Liver (tissue), 9 donors: ENCODE data around the gene PLXNB1. TPM values are rescaled to one million over a fixed set of nuclear protein-coding genes. Genes with fewer than 3 reads are reported as not detected.

Experiments used
- DNase-seq: peaks from one replicate; pipeline ENCODE4 v3.0.0-alpha.2; 2017; ENCODE audit warnings: low spot score
- H3K27ac ChIP-seq, 2 donors: one replicate each; pipeline ENCODE4 v1.7.0; 2013; ENCODE audit warnings: inconsistent platforms in 2 of 2, low read length in 2 of 2, control low read depth in 1 of 2, low read depth in 1 of 2, mild to moderate bottlenecking in 1 of 2
- H3K27me3 ChIP-seq, 4 donors: one replicate each; pipeline versions ENCODE4 v1.6.1 to v1.7.0; 2013; ENCODE audit warnings: low read length in 3 of 4, inconsistent platforms in 1 of 4, mild to moderate bottlenecking in 1 of 4, moderate library complexity in 1 of 4; ENCODE audit not compliant: control insufficient read depth in 4 of 4, insufficient read depth in 4 of 4
- H3K36me3 ChIP-seq, 4 donors: one replicate each; pipeline versions ENCODE4 v1.6.1 to v1.7.0; 2013; ENCODE audit warnings: low read length in 3 of 4, mild to moderate bottlenecking in 3 of 4, low read depth in 1 of 4, moderate library complexity in 1 of 4; ENCODE audit not compliant: control insufficient read depth in 4 of 4, insufficient read depth in 3 of 4
- H3K4me1 ChIP-seq, 4 donors: one replicate each; pipeline versions ENCODE4 v1.6.1 to v1.7.0; 2013; ENCODE audit warnings: low read length in 3 of 4, mild to moderate bottlenecking in 3 of 4, moderate library complexity in 1 of 4; ENCODE audit not compliant: control insufficient read depth in 4 of 4, insufficient read depth in 4 of 4
- H3K4me3 ChIP-seq, 3 donors: one replicate each; pipeline versions ENCODE4 v1.6.1 to v1.7.0; 2013; ENCODE audit warnings: low read length in 3 of 3, control low read depth in 1 of 3, low read depth in 1 of 3, mild to moderate bottlenecking in 1 of 3
- H3K9ac ChIP-seq, 2 donors: one replicate each; pipeline ENCODE4 v1.7.0; 2013; ENCODE audit warnings: low read length in 2 of 2, mild to moderate bottlenecking in 2 of 2, moderate library complexity in 2 of 2, control low read depth in 1 of 2, low read depth in 1 of 2
- H3K9me3 ChIP-seq, 4 donors: one replicate each; pipeline versions ENCODE4 v1.6.1 to v1.7.0; 2013; ENCODE audit warnings: low read length in 3 of 4; ENCODE audit not compliant: control insufficient read depth in 4 of 4
- ATF3 ChIP-seq: IDR thresholded peaks from 2 replicates; pipeline ENCODE4 v1.6.1; 2016; ENCODE audit warnings: antibody characterized with exemption
- EGR1 ChIP-seq, 2 donors: IDR thresholded peaks; 2 replicates each; pipeline ENCODE4 v1.6.1; 2016 to 2018; ENCODE audit warnings: antibody characterized with exemption in 2 of 2, low read depth in 2 of 2
- FOXA1 ChIP-seq: IDR thresholded peaks from 2 replicates; pipeline ENCODE4 v1.6.1; 2016; ENCODE audit warnings: antibody characterized with exemption
- FOXA2 ChIP-seq: IDR thresholded peaks from 2 replicates; pipeline ENCODE4 v1.6.1; 2016; ENCODE audit warnings: antibody characterized with exemption
- GABPA ChIP-seq, 2 donors: IDR thresholded peaks in 1 of 2; conservative IDR thresholded peaks in 1 of 2; 2 replicates each; pipeline ENCODE4 v1.6.1; 2016; ENCODE audit warnings: antibody characterized with exemption in 2 of 2, mild to moderate bottlenecking in 1 of 2, moderate library complexity in 1 of 2
- NR2F2 ChIP-seq: IDR thresholded peaks from 2 replicates; pipeline ENCODE4 v1.6.1; 2016; ENCODE audit warnings: antibody characterized with exemption
- RAD21 ChIP-seq, 2 donors: IDR thresholded peaks; 2 replicates each; pipeline ENCODE4 v1.6.1; 2016; ENCODE audit warnings: antibody characterized with exemption in 2 of 2, mild to moderate bottlenecking in 2 of 2
- REST ChIP-seq: IDR thresholded peaks from 2 replicates; pipeline ENCODE4 v1.6.1; 2016; ENCODE audit warnings: antibody characterized with exemption, mild to moderate bottlenecking
- RXRA ChIP-seq, 2 donors: IDR thresholded peaks; 2 replicates each; pipeline ENCODE4 v1.6.1; 2017 to 2018; ENCODE audit warnings: antibody characterized with exemption in 2 of 2, mild to moderate bottlenecking in 1 of 2
- SP1 ChIP-seq: IDR thresholded peaks from 2 replicates; pipeline ENCODE4 v1.6.1; 2018; ENCODE audit warnings: antibody characterized with exemption, mild to moderate bottlenecking
- TAF1 ChIP-seq: conservative IDR thresholded peaks from 2 replicates; pipeline ENCODE4 v1.6.1; 2016; ENCODE audit warnings: antibody characterized with exemption, mild to moderate bottlenecking
- YY1 ChIP-seq: IDR thresholded peaks from 2 replicates; pipeline ENCODE4 v1.6.1; 2016; ENCODE audit warnings: antibody characterized with exemption, mild to moderate bottlenecking
- ZBTB33 ChIP-seq: IDR thresholded peaks from 2 replicates; pipeline ENCODE4 v1.6.1; 2016; ENCODE audit warnings: antibody characterized with exemption
- WGBS: extraction: QIAGEN DNeasy Blood & Tissue Kit; methylation state at CpG from one replicate; pipeline ENCODE4 v1.1.7; 2013; 5-methylcytosine and 5-hydroxymethylcytosine counted together
- polyA plus RNA-seq, 2 donors: library from polyadenylated mRNA; stranded (reverse) in 1 of 2; unstranded in 1 of 2; fragments of 200-250 nt in 1 of 2; fragments of >200 nt in 1 of 2; fragmentation: Nextera tagmentation in 1 of 2; extraction: Ambion mirVana in 1 of 2; gene quantifications; one replicate each; pipeline versions ENCODE4 v1.2.1 to v1.2.3, GENCODE V29; 2013 to 2015
- total RNA-seq, 2 donors: library from RNA; depleted of rRNA; stranded (reverse); fragments of >200 nt; gene quantifications; one replicate each; pipeline ENCODE4 v1.2.3, GENCODE V29; 2014
- TF ChIP-seq, protein P1 (sequence below): fragments of 150-350 bp; IDR thresholded peaks from 2 replicates; pipeline ENCODE4 v1.5.1; 2017; ENCODE audit warnings: improper control_type of control experiment, low read depth, low read length; ENCODE audit not compliant: missing input control
- TF ChIP-seq, protein P2 (sequence below): IDR thresholded peaks from 2 replicates; pipeline ENCODE4 v1.6.1; 2016; ENCODE audit warnings: antibody characterized with exemption
- donor health status: healthy.
- donor health status: healthy.
- donor health status: healthy.
- donor health status: healthy.
- donor health status: healthy.

PLXNB1 gene
- total and polyA plus RNA-seq, 4 donors: 38.1 to 204 (median 72.9) TPM

DNA sequence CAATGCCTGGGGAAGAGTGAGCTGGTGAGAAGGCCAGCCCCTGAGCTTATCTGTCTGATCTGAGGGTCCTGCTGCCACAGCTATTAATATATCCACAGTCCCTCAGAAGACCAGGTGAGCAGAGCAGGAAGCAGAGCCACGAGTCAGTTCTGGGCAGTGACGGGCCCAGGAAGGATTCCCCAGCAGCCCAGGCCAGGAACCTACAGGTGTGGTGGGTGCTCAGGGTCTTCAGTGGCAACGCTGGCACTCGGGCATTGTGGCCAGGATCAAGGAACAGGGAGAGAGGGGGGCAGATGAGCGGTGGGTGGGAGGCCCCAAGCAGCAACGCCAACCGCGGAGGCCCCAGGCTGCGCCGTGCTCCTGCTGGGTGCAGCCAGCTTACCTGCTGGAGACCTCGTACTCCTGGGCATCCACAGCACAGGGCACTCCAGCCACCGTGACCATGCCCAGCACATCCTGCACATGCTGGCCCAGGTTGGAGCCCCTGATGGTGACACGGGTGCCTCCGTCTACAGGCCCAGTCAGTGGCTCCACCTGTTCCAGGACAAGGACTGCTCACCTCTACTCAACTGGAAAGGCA, 12.3 kb downstream of the PLXNB1 start:
- Histone ChIP-seq H3K4me1 (peaks cover 0 to 16% (median 8%) of the 10 kb centered on the region in 4 donors), H3K27me3 (no peaks in the 10 kb centered on the region), H3K9ac (no peak overlapping the region), H3K9me3 (no peaks in the 10 kb centered on the region), H3K27ac (no peak overlapping the region), H3K4me3 (no peak overlapping the region), H3K36me3 (peaks cover 15 to 76% (median 39%) of the 10 kb centered on the region in 4 donors)
- WGBS: 94% methylated on average over 14 of the region's 14 CpGs
- no peak for DNase-seq
- TF ChIP-seq FOXA2: no peak
- no peak for TF ChIP-seq ATF3
- no peak for TF ChIP-seq REST
- TF ChIP-seq EGR1 (IDR thresholded peaks at IDR 0.05; ENCODE audit: low read depth in 2 of 2): no peak
- TF ChIP-seq, protein P1, sequence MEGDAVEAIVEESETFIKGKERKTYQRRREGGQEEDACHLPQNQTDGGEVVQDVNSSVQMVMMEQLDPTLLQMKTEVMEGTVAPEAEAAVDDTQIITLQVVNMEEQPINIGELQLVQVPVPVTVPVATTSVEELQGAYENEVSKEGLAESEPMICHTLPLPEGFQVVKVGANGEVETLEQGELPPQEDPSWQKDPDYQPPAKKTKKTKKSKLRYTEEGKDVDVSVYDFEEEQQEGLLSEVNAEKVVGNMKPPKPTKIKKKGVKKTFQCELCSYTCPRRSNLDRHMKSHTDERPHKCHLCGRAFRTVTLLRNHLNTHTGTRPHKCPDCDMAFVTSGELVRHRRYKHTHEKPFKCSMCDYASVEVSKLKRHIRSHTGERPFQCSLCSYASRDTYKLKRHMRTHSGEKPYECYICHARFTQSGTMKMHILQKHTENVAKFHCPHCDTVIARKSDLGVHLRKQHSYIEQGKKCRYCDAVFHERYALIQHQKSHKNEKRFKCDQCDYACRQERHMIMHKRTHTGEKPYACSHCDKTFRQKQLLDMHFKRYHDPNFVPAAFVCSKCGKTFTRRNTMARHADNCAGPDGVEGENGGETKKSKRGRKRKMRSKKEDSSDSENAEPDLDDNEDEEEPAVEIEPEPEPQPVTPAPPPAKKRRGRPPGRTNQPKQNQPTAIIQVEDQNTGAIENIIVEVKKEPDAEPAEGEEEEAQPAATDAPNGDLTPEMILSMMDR: no peak
- TF ChIP-seq YY1: no peak
- TF ChIP-seq NR2F2: no peak
- TF ChIP-seq RAD21 (IDR thresholded peaks at IDR 0.05): no peak
- no peak for TF ChIP-seq SP1
- TF ChIP-seq, protein P2, sequence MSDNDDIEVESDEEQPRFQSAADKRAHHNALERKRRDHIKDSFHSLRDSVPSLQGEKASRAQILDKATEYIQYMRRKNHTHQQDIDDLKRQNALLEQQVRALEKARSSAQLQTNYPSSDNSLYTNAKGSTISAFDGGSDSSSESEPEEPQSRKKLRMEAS: no peak
- TF ChIP-seq TAF1: no peak
- no peak for TF ChIP-seq GABPA (IDR thresholded peaks at IDR 0.05 in 1 of 2, conservative IDR thresholded peaks at IDR 0.05 in 1 of 2)

GRCh38 chr3:48416546-48416945, 13.3 kb downstream of the PLXNB1 start:
- no peak overlapping the region for H3K9ac ChIP-seq
- no peaks in the 10 kb centered on the region for H3K27me3 ChIP-seq
- H3K9me3 ChIP-seq: no peaks in the 10 kb centered on the region
- TF ChIP-seq FOXA2: no peak
- no peak for TF ChIP-seq RXRA (IDR thresholded peaks at IDR 0.05)
- no peak for TF ChIP-seq FOXA1
- no peak for TF ChIP-seq SP1
- no peak for TF ChIP-seq ZBTB33
- TF ChIP-seq TAF1: no peak
- TF ChIP-seq YY1: no peak
- no peak for TF ChIP-seq REST
- no peak for TF ChIP-seq GABPA (IDR thresholded peaks at IDR 0.05 in 1 of 2, conservative IDR thresholded peaks at IDR 0.05 in 1 of 2)
- no peak overlapping the region for H3K27ac ChIP-seq
- WGBS: 97% methylated on average over 4 of the region's 4 CpGs
- no peak for DNase-seq
- H3K4me3 ChIP-seq: no peak overlapping the region
- H3K36me3 ChIP-seq: peaks cover 15 to 86% (median 44%) of the 10 kb centered on the region in 4 donors
- peaks cover 0 to 8% (median 2%) of the 10 kb centered on the region in 4 donors for H3K4me1 ChIP-seq
